A549 (cell line): Measurements from ENCODE around the gene TNFAIP6. TPM values are rescaled to one million over a fixed set of nuclear protein-coding genes. Genes with fewer than 3 reads are reported as not detected.

Experiments used
- ATAC-seq, 2 experiments: fragments of 200-7000 bp in 1 of 2; fragments of >200 bp in 1 of 2; cut with Nextera tagmentation in 1 of 2; cut with Tn5 transposase in 1 of 2; 3 replicates each; pipeline versions ENCODE4 v1.8.0 to v1.9.1; 2018 to 2020; ENCODE audit warnings: mild to moderate bottlenecking in 1 of 2, moderate library complexity in 1 of 2
- CTCF ChIA-PET: fragments of 300-600 bp; sonication (Branson Sonifier 250); formaldehyde crosslinking; extraction: SDS; loops from one replicate; lab custom pipeline; 2021; ENCODE audit warnings: antibody characterized with exemption, inconsistent platforms; lab: Yijun Ruan, JAX
- POLR2A ChIA-PET: fragments of 350-600 bp; formaldehyde crosslinking; extraction: SDS; loops from one replicate; lab custom pipeline; 2021; ENCODE audit warnings: antibody characterized with exemption, inconsistent platforms; lab: Yijun Ruan, JAX
- DNase-seq, 2 experiments: peaks; one replicate each; pipeline versions ENCODE4 v3.0.0 to v3.0.0-alpha.2; 2011 to 2016; ENCODE audit warnings: low read depth in 1 of 2, low spot score in 1 of 2
- FAIRE-seq: peaks from 2 replicates; lab custom pipeline; 2011; peaks lifted over from hg19 to GRCh38; lab: Jason Lieb, UNC
- H3K27ac ChIP-seq, 2 experiments: fragments of >200 bp; sonication (Bioruptor Twin); formaldehyde crosslinking; 3 replicates each; pipeline ENCODE4 v1.5.1; 2016 to 2017
- H3K4me1 ChIP-seq: fragments of >200 bp; sonication (Bioruptor Twin); formaldehyde crosslinking; 3 replicates; pipeline ENCODE4 v1.6.1; 2016
- H3K4me2 ChIP-seq: fragments of >200 bp; sonication (Bioruptor Twin); formaldehyde crosslinking; 3 replicates; pipeline ENCODE4 v1.6.1; 2016
- H3K4me3 ChIP-seq: fragments of >200 bp; sonication (Bioruptor Twin); formaldehyde crosslinking; 3 replicates; pipeline ENCODE4 v1.5.1; 2016
- H3K9me3 ChIP-seq: fragments of >200 bp; sonication (Bioruptor Twin); formaldehyde crosslinking; 3 replicates; pipeline ENCODE4 v1.6.1; 2016
- BHLHE40 ChIP-seq: IDR thresholded peaks from 2 replicates; pipeline ENCODE4 v1.6.1; 2012; ENCODE audit warnings: low read depth, low read length, inconsistent platforms
- CBX8 ChIP-seq: fragments of 200-600 bp; sonication (generic); IDR thresholded peaks from 2 replicates; pipeline ENCODE4 v1.6.1; 2016
- CEBPB ChIP-seq, 2 experiments: fragments of >200 bp in 1 of 2; sonication (Bioruptor Twin) in 1 of 2; formaldehyde crosslinking in 1 of 2; IDR thresholded peaks; 2 replicates each; pipeline ENCODE4 v1.6.1; 2012 to 2016
- E2F6 ChIP-seq: IDR thresholded peaks from 2 replicates; pipeline ENCODE4 v1.6.1; 2012; ENCODE audit warnings: low read depth, borderline replicate concordance
- EHMT2 ChIP-seq: fragments of 200-600 bp; sonication (generic); IDR thresholded peaks from 2 replicates; pipeline ENCODE4 v1.6.1; 2016; ENCODE audit warnings: antibody characterized with exemption, low read depth, mild to moderate bottlenecking, moderate library complexity
- ESRRA ChIP-seq: fragments of 150-350 bp; IDR thresholded peaks from 2 replicates; pipeline ENCODE4 v1.6.1; 2014; ENCODE audit warnings: mild to moderate bottlenecking, low read length, borderline replicate concordance
- FOSL2 ChIP-seq, 2 experiments: fragments of 450-650 bp in 1 of 2; fragments of >200 bp in 1 of 2; sonication (Bioruptor Twin) in 1 of 2; formaldehyde crosslinking; IDR thresholded peaks; 2 replicates each; pipeline versions ENCODE4 v1.5.0 to v1.6.1; 2016 to 2020; ENCODE audit warnings: mild to moderate bottlenecking in 1 of 2, moderate library complexity in 1 of 2
- FOXS1 ChIP-seq: fragments of 250-450 bp; sonication (Bioruptor Pico); IDR thresholded peaks from 2 replicates; pipeline ENCODE4 v1.5.0; 2020; ENCODE audit warnings: mild to moderate bottlenecking, moderate library complexity
- JUN ChIP-seq, 2 experiments: fragments of >200 bp; sonication (Bioruptor Twin); formaldehyde crosslinking; IDR thresholded peaks; 2 replicates in 1 of 2; 3 replicates in 1 of 2; pipeline ENCODE4 v1.6.1; 2016 to 2017
- MAFK ChIP-seq: fragments of 450-650 bp; IDR thresholded peaks from 2 replicates; pipeline ENCODE4 v1.6.1; 2014; ENCODE audit not compliant: partially characterized antibody
- MAZ ChIP-seq: fragments of 150-350 bp; IDR thresholded peaks from 2 replicates; pipeline ENCODE4 v1.6.1; 2014; ENCODE audit warnings: antibody characterized with exemption, low read depth, low read length, borderline replicate concordance
- PHF8 ChIP-seq: fragments of 200-600 bp; sonication (generic); IDR thresholded peaks from 2 replicates; pipeline ENCODE4 v1.6.1; 2016; ENCODE audit warnings: low read depth, mild to moderate bottlenecking, antibody characterized with exemption, moderate library complexity, borderline replicate concordance
- RAD21 ChIP-seq, 2 experiments: fragments of >200 bp in 1 of 2; sonication (Bioruptor Twin) in 1 of 2; formaldehyde crosslinking in 1 of 2; IDR thresholded peaks in 1 of 2; conservative IDR thresholded peaks in 1 of 2; 2 replicates in 1 of 2; 3 replicates in 1 of 2; pipeline ENCODE4 v1.6.1; 2012 to 2018; ENCODE audit warnings: inconsistent platforms in 1 of 2
- RARB ChIP-seq: fragments of 250-450 bp; sonication (Bioruptor Pico); IDR thresholded peaks from 2 replicates; pipeline ENCODE4 v1.8.0; 2021; ENCODE audit warnings: mild to moderate bottlenecking, moderate library complexity
- RFX5 ChIP-seq: fragments of 450-650 bp; IDR thresholded peaks from 2 replicates; pipeline ENCODE4 v1.7.1; 2014; ENCODE audit warnings: antibody characterized with exemption, mild to moderate bottlenecking, moderate library complexity
- RNF2 ChIP-seq: fragments of 200-600 bp; sonication (generic); IDR thresholded peaks from 2 replicates; pipeline ENCODE4 v1.6.1; 2016; ENCODE audit warnings: low read depth, mild to moderate bottlenecking, antibody characterized with exemption, moderate library complexity, borderline replicate concordance
- SMC3 ChIP-seq: fragments of >200 bp; sonication (Bioruptor Twin); formaldehyde crosslinking; IDR thresholded peaks from 3 replicates; pipeline ENCODE4 v1.6.1; 2018; ENCODE audit warnings: inconsistent platforms
- TFCP2L1 ChIP-seq: fragments of 250-450 bp; sonication (Bioruptor Pico); IDR thresholded peaks from 2 replicates; pipeline ENCODE4 v1.5.0; 2021; ENCODE audit warnings: mild to moderate bottlenecking
- TP53 ChIP-seq: fragments of 250-450 bp; sonication (Bioruptor Pico); IDR thresholded peaks from 2 replicates; pipeline ENCODE4 v1.5.0; 2021; ENCODE audit warnings: mild to moderate bottlenecking, moderate library complexity
- ZNF302 ChIP-seq: fragments of 250-450 bp; sonication (Bioruptor Pico); IDR thresholded peaks from 2 replicates; pipeline ENCODE4 v1.9.0; 2021; ENCODE audit warnings: inconsistent platforms, mild to moderate bottlenecking, moderate library complexity
- ZSCAN20 ChIP-seq: fragments of 250-450 bp; sonication (Bioruptor Pico); IDR thresholded peaks from 2 replicates; pipeline ENCODE4 v1.8.0; 2022; ENCODE audit warnings: mild to moderate bottlenecking, moderate library complexity
- WGBS: methylation state at CpG from one replicate; pipeline ENCODE4 v1.1.6; 2017; ENCODE audit errors: missing lambda C conversion rate; 5-methylcytosine and 5-hydroxymethylcytosine counted together
- polyA plus RNA-seq, 4 experiments: library from polyadenylated mRNA; depleted of rRNA in 3 of 4; stranded (reverse); fragments of >200 nt; fragmentation: RNase III in 1 of 4; extraction: RNeasy Plus Mini Kit Qiagen cat#74134 plus additional on column Dnase treatment in 1 of 4; gene quantifications; 2 replicates in 3 of 4; 3 replicates in 1 of 4; pipeline ENCODE4 v1.2.3, GENCODE V29; 2011 to 2017
- TF ChIP-seq, protein P1 (sequence below): fragments of 150-350 bp; IDR thresholded peaks from 2 replicates; pipeline ENCODE4 v1.6.1; 2014; ENCODE audit warnings: low read depth, mild to moderate bottlenecking, low read length
- TF ChIP-seq, protein P2 (sequence below): fragments of 250-450 bp; sonication (Bioruptor Pico); IDR thresholded peaks from 2 replicates; pipeline ENCODE4 v1.5.0; 2020; ENCODE audit warnings: low read depth, mild to moderate bottlenecking, moderate library complexity

Gene TNFAIP6
- polyA plus RNA-seq, 2 of the 4 experiments (the other 2 are of a cell fraction): 3.3 to 4.5 TPM

DNA sequence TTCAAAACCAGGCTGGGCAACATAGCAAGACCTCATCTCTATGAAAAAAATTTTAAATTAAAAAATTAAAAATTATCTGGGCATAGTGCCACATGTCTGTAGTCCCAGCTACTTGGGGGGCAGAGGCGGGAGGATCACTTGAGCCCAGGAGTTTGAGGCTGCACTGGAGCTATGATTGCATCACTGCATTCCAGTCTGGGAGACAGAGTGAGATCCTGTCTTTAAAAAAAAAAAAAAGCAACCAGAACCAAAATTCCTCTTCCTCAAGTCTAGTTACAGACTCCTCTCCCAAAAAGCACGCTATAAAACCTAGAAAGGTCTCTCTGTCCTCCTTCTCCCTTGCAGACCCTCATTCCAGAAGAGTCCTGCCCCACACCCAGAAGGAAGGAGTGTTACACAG is 23.9 kb downstream of the TNFAIP6 start:
- FAIRE-seq: no peak
- POLR2A ChIA-PET: no interaction called here
- no peak for TF ChIP-seq CBX8
- no peak for TF ChIP-seq MAFK
- no peak for TF ChIP-seq E2F6
- no peak for TF ChIP-seq RARB (CRISPR knock-in tag)
- TF ChIP-seq PHF8: no peak
- TF ChIP-seq EHMT2: no peak
- TF ChIP-seq ZSCAN20 (CRISPR knock-in tag): no peak
- TF ChIP-seq, protein P1, sequence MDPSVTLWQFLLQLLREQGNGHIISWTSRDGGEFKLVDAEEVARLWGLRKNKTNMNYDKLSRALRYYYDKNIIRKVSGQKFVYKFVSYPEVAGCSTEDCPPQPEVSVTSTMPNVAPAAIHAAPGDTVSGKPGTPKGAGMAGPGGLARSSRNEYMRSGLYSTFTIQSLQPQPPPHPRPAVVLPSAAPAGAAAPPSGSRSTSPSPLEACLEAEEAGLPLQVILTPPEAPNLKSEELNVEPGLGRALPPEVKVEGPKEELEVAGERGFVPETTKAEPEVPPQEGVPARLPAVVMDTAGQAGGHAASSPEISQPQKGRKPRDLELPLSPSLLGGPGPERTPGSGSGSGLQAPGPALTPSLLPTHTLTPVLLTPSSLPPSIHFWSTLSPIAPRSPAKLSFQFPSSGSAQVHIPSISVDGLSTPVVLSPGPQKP: no peak
- TF ChIP-seq ZNF302 (CRISPR knock-in tag): no peak
- TF ChIP-seq CEBPB (IDR thresholded peaks at IDR 0.05): no peak; a peak in 1 of 4 replicates
- no peak for TF ChIP-seq ESRRA
- Histone ChIP-seq H3K4me2 (no peak overlapping the region), H3K27ac (peak overlapping the region; percentile 41 to 69; a peak in 4 of 6 replicates), H3K9me3 (no peaks in the 10 kb centered on the region), H3K4me1 (peaks cover 11% of the 10 kb centered on the region; the same call in 1 of the 3 replicates), H3K4me3 (no peak overlapping the region)
- no peak for ATAC-seq
- CTCF ChIA-PET: interaction anchor here (0.6 kb wide), 1 partner anchor 29 kb away, joined by 3 read pairs; no protein-coding TSS in a partner anchor
- 84% methylated on average over 2 of the region's 2 CpGs for WGBS
- DNase-seq: no peak

- Histone ChIP-seq H3K4me1 (0 out of 3 replicates have a peak, but pooled peaks cover 6% of the 10 kb centered on the region), H3K4me2 (no peak overlapping the region), H3K4me3 (no peak overlapping the region), H3K27ac (no peak overlapping the region), H3K9me3 (no peaks in the 10 kb centered on the region)
- ChIA-PET POLR2A (no interaction called here), CTCF (interaction anchor here (1.0 kb wide), 1 partner anchor 21 kb away, joined by 3 read pairs; the partner anchor contains the start of gene RIF1)
- DNase-seq (no peak), ATAC-seq (no peak), FAIRE-seq (no peak)
- TF ChIP-seq RAD21 (conservative IDR thresholded peaks at IDR 0.05 in 1 of 2, IDR thresholded peaks at IDR 0.05 in 1 of 2) (no peak), RNF2 (no peak), TP53 (no peak), FOXS1 (no peak), MAFK (no peak), MAZ (no peak), CEBPB (IDR thresholded peaks at IDR 0.05) (no peak), SMC3 (no peak), FOSL2 (IDR thresholded peaks at IDR 0.05) (no peak), FOSL2 (CRISPR knock-in tag; IDR thresholded peaks at IDR 0.05) (no peak), JUN (IDR thresholded peaks at IDR 0.05) (no peak), RFX5 (no peak), BHLHE40 (no peak), TFCP2L1 (no peak), E2F6 (no peak)
- TF ChIP-seq, protein P2, sequence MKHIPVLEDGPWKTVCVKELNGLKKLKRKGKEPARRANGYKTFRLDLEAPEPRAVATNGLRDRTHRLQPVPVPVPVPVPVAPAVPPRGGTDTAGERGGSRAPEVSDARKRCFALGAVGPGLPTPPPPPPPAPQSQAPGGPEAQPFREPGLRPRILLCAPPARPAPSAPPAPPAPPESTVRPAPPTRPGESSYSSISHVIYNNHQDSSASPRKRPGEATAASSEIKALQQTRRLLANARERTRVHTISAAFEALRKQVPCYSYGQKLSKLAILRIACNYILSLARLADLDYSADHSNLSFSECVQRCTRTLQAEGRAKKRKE (CRISPR knock-in tag): no peak
- WGBS: 86% methylated on average over 4 of the region's 4 CpGs
Observed at GRCh38 chr2:151388011-151388410, 30.6 kb downstream of the TNFAIP6 start.
